GM18508 (cell line): ENCODE results near the gene SOX5.

Experiments used
- ATAC-seq: cut with Tn5 transposase; IDR thresholded peaks from one replicate; pipeline ENCODE4 v1.9.1; 2021; ENCODE audit warnings: moderate number of reproducible peaks; ENCODE audit not compliant: insufficient read depth, unreplicated experiment

SOX5 gene

DNA sequence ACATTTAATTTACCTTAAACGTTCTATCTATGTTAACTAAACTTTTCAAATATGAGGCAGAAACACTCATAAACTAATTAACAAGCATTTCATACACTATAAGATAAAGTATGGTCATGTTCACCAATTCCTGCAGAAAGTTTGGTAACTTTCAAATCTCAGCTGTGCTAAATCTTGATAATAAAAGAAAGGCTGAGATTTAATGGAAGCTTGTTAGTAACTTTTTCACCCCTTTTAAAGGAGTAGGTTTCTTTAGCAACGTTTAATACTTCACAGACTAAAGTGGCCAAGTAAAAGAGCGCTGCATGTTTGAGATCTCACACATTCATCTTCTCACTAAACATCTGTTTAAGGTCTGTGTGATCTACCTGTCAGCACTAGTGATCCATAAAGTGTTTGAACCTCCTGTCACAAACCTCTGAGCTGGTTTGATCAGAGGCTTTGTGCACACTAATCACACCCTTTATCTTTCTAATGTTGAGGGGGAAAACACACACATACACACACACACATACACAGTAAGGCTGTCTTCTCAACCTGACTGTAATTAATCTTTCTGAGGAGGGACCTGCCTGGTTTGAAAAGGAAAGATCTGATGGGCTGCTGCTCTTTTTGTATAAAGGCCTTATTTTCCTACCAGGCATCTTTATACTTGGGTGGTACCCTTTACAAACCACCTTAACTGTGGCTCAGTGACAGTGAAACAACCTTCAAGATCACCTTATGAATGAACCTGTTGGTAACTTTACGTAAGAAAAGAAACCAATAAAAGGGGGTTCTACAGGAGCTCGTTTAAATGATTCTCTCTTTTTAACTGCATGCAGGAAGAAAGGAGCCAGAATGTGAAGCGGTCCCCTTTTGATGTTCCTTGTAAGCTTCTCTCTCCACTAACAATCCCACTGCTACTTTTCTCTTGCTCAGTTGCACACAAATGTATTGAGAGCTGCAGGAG is 244.2 kb downstream of the SOX5 start:
- ATAC-seq: no peak

DNA sequence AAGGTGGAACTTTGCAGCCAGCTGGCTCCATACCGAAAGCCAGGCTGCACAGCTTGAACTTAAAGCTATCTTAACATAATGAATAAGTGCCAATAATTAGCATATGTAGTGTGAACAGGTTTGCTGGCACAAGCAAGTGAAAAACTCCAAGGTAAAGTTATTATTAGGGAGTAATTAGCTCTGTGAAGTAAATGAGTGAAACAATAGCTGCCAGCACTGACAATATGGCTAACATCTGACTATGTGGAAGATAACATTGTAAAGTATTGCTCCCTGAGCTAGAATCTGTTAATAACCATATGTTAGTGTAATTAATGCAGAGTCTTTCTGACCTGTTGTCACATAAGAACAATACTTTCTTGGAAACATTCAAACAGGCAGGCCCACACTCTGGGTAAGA is 246.4 kb downstream of the SOX5 start:
- no peak for ATAC-seq

DNA sequence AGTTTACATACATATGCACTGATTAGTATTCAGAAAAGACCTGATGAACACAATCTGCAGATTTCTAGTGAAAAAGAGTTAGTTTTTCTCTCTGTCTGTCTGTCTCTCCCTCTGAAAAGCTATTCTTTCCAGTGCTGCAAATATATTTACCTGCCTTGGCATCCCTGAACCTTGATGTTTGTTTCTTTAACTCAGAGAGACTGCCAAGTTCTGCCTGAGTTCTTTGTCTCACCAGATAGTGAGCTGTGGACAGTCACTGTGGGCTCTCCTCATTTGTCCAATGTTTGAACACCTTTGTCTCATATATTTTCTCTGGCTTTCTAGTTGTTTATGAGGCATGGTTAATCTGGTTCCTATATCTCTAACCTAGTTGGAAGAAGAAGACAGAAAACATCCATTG is 250.4 kb downstream of the SOX5 start:
- no peak for ATAC-seq

DNA sequence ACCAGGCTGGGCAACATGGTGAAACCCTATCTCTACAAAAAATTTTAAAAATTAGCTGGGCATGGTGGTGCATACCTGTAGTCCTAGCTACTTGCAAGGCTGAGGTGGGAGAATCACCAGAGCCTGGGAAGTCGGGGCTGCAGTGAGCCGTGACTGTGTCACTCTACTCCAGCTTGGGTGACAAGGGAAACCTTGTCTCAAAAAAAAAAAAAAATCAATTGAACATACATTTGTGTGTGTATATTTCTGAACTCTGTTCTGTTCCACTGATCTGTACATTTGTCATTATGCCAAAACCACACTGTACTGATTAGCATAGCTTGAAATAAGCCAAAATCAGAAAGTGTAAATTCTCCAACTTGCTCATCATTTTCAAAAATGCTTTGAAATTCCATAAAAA is 254.6 kb downstream of the SOX5 start:
- no peak for ATAC-seq

DNA sequence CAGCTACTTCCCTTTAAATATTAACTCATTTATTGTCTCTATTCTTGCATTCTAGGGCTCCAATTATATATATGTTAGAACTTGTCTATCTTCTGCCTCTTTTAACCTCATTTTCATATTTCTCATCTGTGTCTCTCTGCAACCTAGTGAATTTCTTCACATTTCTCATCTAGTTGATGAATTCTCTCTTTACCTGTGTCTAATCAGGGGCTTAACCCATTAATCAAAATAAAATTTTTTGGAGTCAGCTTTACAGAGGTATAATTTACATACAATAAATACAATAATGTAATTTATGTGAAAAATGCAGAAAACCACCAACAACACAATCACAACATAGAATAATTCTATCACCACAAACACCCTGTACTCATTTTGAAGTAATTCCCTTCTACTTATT is 255.2 kb downstream of the SOX5 start:
- ATAC-seq: no peak

DNA sequence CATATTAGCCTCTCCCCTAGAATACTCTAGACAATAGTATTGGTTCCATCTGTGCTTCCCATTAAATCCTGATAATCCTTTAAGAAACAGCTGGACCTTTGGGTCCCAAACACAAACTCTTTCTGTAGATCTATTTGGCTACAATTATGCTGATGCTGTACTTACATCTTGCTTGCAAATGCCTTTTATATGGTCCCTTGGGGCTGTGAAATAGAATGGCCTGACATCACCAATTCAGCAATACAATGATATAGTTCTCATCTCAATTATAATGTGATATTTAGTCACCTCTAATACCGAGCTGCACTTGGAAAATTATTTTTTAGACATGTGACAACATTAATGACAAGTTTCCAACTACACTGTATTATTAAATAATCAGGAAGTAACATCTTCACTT is 261.5 kb downstream of the SOX5 start:
- no peak for ATAC-seq

DNA sequence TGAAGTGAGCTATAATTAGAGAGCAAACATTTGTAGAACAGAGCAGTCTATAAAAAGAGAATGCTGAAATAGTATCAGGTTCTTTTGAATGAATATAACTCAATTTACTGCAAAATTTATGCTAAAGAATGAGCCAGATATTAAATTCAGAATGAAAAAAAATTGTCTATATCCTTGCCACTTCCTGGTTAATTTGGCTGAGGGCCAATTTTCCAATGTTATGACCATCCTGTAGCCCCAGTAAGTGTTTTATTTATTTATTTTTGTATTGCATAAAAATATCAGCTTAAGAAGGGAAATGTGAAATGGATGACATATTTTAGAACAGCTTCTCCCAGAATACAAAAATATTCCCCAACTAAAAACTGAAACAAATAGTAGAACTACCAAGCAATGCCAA is 263.4 kb downstream of the SOX5 start:
- ATAC-seq: no peak

DNA sequence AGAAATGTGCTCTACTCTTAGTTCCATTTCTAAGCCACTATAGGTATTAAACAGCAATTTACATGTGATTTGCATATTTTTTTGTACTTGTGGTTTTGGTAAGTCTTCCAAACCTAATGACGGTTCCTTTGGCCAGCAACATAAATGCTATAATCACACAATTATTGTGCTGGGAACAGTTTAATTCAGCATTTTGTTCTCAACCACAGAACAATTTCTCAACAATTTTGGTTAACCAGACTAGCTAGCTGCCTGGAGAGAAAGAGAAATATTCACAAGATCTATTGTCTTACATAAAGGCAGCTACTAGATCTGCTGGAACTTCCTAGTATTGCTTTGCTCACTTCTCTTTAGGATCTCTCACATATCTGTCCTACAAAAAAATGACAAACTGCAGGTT is 265.3 kb downstream of the SOX5 start:
- no peak for ATAC-seq

DNA sequence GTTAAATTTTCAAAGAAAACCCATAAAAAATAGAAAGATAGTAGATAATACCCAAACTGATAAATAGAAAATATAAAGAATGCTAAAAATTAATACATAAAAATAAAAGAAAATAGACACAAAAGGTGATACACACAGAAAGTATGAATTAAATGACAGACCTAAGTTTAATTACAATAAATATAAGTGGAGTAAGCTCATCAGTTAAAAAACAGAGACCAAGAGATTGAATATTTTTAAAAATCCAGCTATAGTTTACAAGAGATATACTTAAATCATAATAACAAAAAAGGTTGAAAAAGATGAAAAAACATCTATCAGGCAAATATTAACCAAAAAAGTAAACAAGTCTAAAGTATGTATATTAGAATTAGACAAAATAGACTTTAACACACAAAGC is 268.2 kb downstream of the SOX5 start:
- ATAC-seq: no peak

DNA sequence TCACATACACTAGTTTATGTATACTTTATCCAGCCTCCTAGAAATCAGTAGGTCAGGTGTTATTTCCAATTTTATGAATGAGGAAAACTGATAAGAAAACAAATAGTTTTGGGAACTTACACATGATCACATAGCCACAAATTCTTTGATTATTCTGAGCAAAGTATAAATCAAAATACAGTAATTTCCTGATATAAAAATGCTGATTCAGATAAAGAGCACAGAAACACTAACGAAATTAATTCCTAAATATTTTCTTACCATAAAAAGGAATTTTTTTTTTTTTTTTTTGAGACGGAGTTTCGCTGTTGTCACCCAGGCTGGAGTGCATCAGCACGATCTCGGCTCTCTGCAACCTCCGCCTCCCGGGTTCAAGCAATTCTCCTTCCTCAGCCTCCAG is 275.4 kb downstream of the SOX5 start:
- no peak for ATAC-seq

DNA sequence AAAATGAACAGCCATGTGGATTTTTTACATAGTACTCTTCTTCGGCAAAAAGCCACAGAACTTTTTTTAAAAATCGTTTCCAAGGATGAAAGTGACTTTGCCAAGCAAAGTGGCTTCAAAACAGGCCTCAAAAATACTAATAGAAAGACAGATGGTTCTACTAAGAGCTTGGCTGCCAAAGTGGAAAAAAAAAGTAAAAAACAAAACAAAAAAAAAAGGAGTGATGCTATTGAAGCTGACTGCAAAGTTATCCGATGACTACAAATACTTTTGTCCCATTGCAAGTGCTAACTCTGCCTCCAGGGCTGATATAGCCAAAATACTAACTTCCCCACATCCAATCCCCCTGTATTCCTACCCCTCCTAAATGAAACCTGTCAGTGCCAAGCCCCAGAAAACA is 277.6 kb downstream of the SOX5 start:
- ATAC-seq: no peak

DNA sequence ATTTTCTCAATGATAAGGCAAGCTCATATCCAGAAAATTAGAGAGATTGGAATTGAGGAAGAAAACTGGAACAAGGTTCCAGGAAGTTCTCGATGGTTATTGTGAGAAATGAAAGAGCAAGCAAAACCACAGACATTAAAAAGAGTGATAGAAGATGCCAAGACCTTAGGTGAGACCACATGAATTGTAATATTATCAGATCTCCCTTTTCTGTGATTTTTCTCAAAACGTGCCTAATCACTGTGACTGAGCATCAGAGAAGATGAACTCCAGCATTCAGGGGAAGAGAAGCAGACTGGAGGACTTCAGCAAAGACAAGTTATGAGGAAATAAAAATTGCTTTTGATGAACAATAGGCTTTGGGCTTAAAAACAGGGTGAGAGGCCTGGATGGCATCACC is 278.8 kb downstream of the SOX5 start:
- ATAC-seq: no peak

DNA sequence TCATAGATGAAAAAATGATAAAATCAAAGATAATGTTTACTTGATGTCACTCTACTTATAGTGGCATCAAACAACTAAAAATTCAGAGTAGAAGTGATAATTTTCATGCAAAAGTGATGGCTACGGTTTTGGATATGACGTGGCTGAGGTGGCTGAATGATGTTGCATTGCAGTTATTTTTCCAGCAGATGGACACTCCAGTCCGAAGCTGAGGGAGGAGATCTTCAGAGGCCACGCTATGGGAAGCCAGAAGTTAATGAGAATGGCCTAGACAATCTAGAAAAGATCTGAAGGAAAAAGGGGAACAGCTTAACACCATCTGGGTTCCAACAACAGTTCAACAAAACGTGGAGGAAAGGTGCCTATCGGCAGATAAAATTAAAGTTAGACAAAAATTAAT is 279.8 kb downstream of the SOX5 start:
- ATAC-seq: no peak

DNA sequence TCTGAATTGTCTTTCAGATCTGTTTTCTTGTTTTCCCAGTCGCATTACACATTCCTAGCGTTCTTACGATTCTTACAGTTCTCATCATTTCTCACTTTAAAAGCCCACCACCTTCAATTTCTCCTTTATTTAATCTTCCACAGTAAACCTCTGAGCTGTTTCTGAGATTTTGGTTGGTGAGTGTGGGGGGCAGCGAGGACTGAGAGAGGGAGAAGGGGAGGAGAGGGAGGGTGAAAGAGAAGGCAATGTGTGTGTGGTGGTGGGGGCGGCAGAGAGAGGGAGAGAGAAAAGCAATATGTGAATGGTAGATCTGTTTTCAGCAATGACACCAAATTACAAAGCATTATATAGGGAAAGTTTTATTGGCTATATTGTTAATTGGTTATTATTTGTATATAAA is 282.6 kb downstream of the SOX5 start:
- ATAC-seq: no peak

DNA sequence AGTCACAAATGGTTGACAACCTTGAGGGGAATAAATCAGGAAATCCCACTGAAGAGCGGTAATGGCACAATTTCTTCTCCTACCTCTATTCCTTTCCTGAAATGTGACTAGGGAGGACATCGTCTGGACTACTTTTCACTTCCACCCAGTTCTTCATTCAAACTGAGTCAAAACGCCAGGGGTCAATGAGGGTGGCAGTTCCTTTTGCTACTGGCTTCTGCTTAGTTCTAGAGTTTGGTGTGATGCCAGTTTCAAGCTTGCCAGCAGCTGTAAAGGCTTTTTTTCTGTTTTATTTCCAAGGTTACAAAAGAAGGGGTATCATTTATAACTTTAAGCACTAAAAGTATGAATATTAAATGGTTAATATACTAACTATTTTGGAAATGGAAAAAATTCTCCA is 286.5 kb downstream of the SOX5 start:
- ATAC-seq: no peak

DNA sequence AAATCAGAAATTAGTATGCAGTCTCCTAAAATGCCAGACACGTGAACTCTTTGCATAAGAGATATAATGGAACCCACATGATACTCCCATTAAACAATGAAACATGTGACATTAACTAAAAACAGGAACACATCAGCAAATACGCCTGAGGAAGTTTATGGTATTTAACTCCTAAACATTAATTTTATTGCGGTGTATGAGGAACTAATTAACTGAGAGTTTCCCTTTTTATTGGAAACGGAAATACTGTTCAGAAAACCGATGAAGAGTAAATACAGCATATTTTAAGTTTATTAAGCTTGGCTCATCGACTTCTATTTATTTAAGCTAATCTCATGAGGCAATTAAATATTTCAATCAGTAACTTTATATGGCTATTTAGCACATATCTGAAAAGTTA is 290.3 kb downstream of the SOX5 start:
- ATAC-seq: no peak

DNA sequence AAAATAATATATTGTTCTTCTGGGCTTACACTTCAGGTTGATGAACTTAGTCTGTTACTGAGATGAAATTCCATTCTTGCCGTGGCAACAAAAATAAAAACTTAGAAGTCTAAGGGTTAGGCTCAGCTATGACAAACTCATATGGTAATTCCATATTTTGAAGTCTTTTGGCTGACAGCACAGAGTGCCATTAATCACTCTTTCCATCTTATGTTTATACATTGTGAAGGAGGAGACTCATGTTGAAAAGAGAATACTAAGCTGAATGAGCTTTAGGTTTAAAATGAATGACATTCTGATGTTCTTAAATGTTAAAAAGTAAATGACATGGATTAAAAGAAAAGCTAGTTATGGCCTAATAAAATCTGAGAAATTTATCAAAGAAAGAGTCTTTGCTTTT is 291.9 kb downstream of the SOX5 start:
- ATAC-seq: no peak

DNA sequence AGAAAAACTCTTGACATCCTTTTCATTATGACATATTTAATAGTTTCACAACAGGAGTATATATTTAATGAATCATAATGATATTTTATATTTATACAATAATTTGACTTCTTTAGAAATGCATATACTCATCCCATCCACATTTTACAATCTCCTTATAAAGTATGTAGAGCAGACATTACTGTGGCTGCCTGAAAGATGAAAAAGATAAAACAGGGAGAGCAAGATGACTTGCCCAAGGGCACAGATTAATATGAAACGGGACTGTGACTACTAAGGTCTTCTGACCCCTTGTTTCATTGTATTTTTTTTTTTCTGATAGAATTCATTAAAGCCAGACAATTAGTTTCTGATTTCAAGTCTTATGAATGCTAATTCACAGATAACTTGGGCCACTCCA is 293.6 kb downstream of the SOX5 start:
- no peak for ATAC-seq

DNA sequence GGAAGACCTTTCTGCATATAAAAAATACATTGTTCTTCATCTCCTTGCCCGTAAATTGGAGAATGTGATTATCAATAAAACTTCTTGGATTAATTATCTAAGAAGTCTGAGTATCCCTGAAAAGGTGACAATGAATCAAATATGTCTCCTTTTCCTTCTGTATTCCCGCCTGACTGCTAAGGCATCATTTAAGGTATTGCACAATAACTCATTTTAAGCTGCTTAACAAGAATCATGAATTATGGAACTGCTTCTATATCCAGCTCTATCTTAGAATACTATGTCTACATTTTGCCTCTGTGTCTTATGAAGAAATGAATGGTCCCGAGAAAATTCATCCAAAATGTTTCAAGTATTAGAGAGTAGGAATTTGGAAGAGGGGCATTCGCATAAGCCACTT is 294.4 kb downstream of the SOX5 start:
- ATAC-seq: no peak

DNA sequence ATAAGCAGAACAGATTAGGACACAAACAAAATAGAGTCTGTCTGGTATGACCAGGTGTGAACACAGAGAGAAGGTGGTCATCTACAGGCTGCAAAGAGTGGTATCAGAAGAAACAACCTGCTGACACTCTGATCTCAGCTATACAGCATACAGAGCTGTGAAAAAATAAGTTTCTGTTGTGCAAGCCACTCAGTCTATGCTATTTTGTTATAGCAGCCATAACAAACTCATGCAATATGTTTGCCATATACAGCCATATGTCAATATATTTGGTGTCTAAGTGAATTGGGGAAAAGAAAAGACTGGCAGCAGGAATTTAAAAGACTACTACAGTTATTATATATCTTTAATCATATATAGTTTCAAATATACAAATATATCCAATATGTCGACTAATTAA is 300.9 kb downstream of the SOX5 start:
- ATAC-seq: no peak

DNA sequence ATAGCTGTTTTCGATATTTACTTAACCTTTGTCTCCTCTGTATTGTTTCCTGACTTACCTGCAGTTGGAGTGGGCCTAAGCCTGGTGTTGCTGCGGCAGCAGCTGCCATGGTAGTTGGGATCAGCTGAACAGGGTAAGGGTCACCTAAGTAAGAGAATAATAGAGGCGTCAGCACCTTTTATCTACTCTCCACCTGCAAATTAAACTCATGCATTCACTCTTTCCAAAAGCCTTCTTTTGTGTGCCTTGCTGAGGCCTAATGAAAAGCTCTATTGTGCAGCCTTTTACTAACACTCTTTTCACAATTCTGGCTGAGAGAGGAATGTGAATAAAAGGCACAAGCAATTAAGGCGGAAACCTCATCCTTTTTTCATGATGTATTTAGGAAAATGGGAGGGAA is 308.7 kb downstream of the SOX5 start:
- ATAC-seq: no peak

DNA sequence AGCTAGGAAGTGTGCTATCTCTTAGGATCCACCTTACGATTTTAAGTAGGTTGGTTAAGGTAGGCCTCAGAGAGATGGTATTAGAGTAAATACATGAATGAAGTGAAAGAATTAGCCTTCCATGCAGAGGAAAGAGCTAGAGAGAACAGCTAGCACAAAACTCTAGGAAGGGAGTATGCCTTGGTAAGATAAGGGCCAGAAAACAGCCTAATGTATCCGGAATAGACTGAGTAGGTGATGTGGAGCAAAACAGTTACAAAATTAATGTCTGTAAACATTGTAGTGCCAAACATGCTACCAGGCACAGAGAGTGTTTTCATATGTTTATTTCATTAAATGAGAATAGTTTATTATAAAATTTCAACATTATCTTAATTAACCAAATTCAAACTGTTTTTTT is 315.1 kb downstream of the SOX5 start:
- no peak for ATAC-seq
